A549 (cell line): Measurements from ENCODE around the gene TBC1D1.

Experiments used
- CEBPB ChIP-seq, 2 experiments: fragments of >200 bp in 1 of 2; sonication (Bioruptor Twin) in 1 of 2; formaldehyde crosslinking in 1 of 2; IDR thresholded peaks; 2 replicates each; pipeline ENCODE4 v1.6.1; 2012 to 2016
- CTCF ChIP-seq: fragments of >200 bp; sonication (Bioruptor Twin); formaldehyde crosslinking; IDR thresholded peaks from 3 replicates; pipeline ENCODE4 v1.5.1; 2016
- ESRRA ChIP-seq: fragments of 150-350 bp; IDR thresholded peaks from 2 replicates; pipeline ENCODE4 v1.6.1; 2014; ENCODE audit warnings: mild to moderate bottlenecking, low read length, borderline replicate concordance
- HOXA7 ChIP-seq: fragments of 250-450 bp; sonication (Bioruptor Pico); IDR thresholded peaks from 2 replicates; pipeline ENCODE4 v1.5.0; 2020; ENCODE audit warnings: mild to moderate bottlenecking, moderate library complexity
- KDM1A ChIP-seq: fragments of 200-600 bp; sonication (generic); IDR thresholded peaks from 2 replicates; pipeline ENCODE4 v1.6.1; 2016; ENCODE audit warnings: low read depth, mild to moderate bottlenecking
- NPAS2 ChIP-seq: fragments of 250-450 bp; sonication (Bioruptor Pico); IDR thresholded peaks from 2 replicates; pipeline ENCODE4 v1.8.0; 2022; ENCODE audit warnings: mild to moderate bottlenecking, moderate library complexity, borderline replicate concordance
- RCOR1 ChIP-seq: fragments of 150-350 bp; IDR thresholded peaks from 2 replicates; pipeline ENCODE4 v1.6.1; 2014; ENCODE audit warnings: antibody characterized with exemption, low read length, low read depth
- REST ChIP-seq: fragments of 200-600 bp; sonication (generic); IDR thresholded peaks from 2 replicates; pipeline ENCODE4 v1.6.1; 2016; ENCODE audit warnings: antibody characterized with exemption, mild to moderate bottlenecking, moderate library complexity
- ZC3H11A ChIP-seq: fragments of 450-650 bp; IDR thresholded peaks from 2 replicates; pipeline ENCODE4 v1.6.1; 2014; ENCODE audit warnings: antibody characterized with exemption, mild to moderate bottlenecking
- TF ChIP-seq, protein P1 (sequence below): fragments of 450-650 bp; IDR thresholded peaks from 2 replicates; pipeline ENCODE4 v1.6.1; 2014; ENCODE audit warnings: antibody characterized with exemption

DNA sequence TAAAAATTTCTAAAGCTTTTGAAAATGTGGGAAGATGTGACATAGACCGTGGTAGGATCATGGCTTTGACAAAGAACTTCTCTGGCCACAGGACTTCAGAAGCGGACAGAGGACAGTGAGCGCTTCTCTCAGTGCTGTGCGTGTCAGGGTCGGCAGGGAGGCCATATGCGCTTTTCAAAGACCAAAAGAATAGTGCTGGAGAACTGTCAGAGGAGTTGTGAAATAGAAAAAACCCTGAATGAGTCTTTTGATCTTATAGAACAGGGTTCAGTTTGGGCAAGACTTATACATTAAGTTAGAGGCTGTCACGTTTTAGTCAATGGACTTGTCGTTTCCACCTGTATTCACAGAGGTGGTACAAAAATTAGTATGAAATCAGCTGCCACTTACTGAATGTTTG lies 146.7 kb downstream of the TBC1D1 start:
- TF ChIP-seq CTCF (no peak), CEBPB (IDR thresholded peaks at IDR 0.05) (no peak), RCOR1 (no peak), ESRRA (no peak), HOXA7 (CRISPR knock-in tag) (no peak), REST (no peak), ZC3H11A (no peak), NPAS2 (CRISPR knock-in tag) (no peak), KDM1A (no peak)
- TF ChIP-seq, protein P1, sequence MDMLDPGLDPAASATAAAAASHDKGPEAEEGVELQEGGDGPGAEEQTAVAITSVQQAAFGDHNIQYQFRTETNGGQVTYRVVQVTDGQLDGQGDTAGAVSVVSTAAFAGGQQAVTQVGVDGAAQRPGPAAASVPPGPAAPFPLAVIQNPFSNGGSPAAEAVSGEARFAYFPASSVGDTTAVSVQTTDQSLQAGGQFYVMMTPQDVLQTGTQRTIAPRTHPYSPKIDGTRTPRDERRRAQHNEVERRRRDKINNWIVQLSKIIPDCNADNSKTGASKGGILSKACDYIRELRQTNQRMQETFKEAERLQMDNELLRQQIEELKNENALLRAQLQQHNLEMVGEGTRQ, result no peak
